SK-N-SH treated with all-trans-retinoic acid at 6 μM for 48 hours (cell line): ENCODE measurements around the gene ENO3.

Source experiments
- ATAC-seq: fragments of 200-7000 bp; cut with Tn5 transposase; 3 replicates; pipeline ENCODE4 v1.9.1; 2020; ENCODE audit warnings: mild to moderate bottlenecking, moderate library complexity
- ARNTL ChIP-seq: fragments of 450-650 bp; formaldehyde crosslinking; IDR thresholded peaks from 2 replicates; pipeline ENCODE4 v1.5.0; 2020; ENCODE audit warnings: low read depth, mild to moderate bottlenecking, moderate library complexity, borderline replicate concordance
- BACH2 ChIP-seq: fragments of 250-450 bp; sonication (Bioruptor Pico); IDR thresholded peaks from 2 replicates; pipeline ENCODE4 v1.9.0; 2021; ENCODE audit warnings: mild to moderate bottlenecking, borderline replicate concordance
- CREB5 ChIP-seq: fragments of 250-450 bp; sonication (Bioruptor Pico); IDR thresholded peaks from 2 replicates; pipeline ENCODE4 v1.5.1; 2020; ENCODE audit warnings: low read depth, mild to moderate bottlenecking, moderate library complexity
- CSDC2 ChIP-seq: fragments of 250-450 bp; sonication (Bioruptor Pico); IDR thresholded peaks from 2 replicates; pipeline ENCODE4 v1.5.0; 2020; ENCODE audit warnings: mild to moderate bottlenecking, moderate library complexity
- CSRNP3 ChIP-seq: fragments of 250-450 bp; sonication (Bioruptor Pico); IDR thresholded peaks from 2 replicates; pipeline ENCODE4 v1.5.1; 2021; ENCODE audit warnings: mild to moderate bottlenecking, moderate library complexity
- ESRRG ChIP-seq: fragments of 250-450 bp; sonication (Bioruptor Pico); IDR thresholded peaks from 2 replicates; pipeline ENCODE4 v1.6.1; 2021; ENCODE audit warnings: mild to moderate bottlenecking
- GLIS3 ChIP-seq: fragments of 250-450 bp; sonication (Bioruptor Pico); IDR thresholded peaks from 2 replicates; pipeline ENCODE4 v1.5.0; 2020; ENCODE audit warnings: mild to moderate bottlenecking, moderate library complexity
- ISL1 ChIP-seq: fragments of 250-450 bp; sonication (Bioruptor Pico); IDR thresholded peaks from 2 replicates; pipeline ENCODE4 v2.1.2; 2022; ENCODE audit warnings: mild to moderate bottlenecking, moderate library complexity
- PATZ1 ChIP-seq: fragments of 250-450 bp; sonication (Bioruptor Pico); IDR thresholded peaks from 2 replicates; pipeline ENCODE4 v1.8.0; 2020; ENCODE audit warnings: mild to moderate bottlenecking, moderate library complexity, borderline replicate concordance
- POU6F1 ChIP-seq: fragments of 250-450 bp; sonication (Bioruptor Pico); IDR thresholded peaks from 2 replicates; pipeline ENCODE4 v1.8.0; 2021; ENCODE audit warnings: low read depth, mild to moderate bottlenecking, moderate library complexity, borderline replicate concordance
- PPARA ChIP-seq: fragments of 250-450 bp; sonication (Bioruptor Pico); IDR thresholded peaks from 2 replicates; pipeline ENCODE4 v1.5.0; 2020; ENCODE audit warnings: mild to moderate bottlenecking, borderline replicate concordance
- RARB ChIP-seq: fragments of 250-450 bp; sonication (Bioruptor Pico); IDR thresholded peaks from 2 replicates; pipeline ENCODE4 v1.8.0; 2021; ENCODE audit warnings: mild to moderate bottlenecking, moderate library complexity
- TCF4 ChIP-seq: fragments of 250-450 bp; sonication (Bioruptor Pico); IDR thresholded peaks from 2 replicates; pipeline ENCODE4 v1.8.0; 2021; ENCODE audit warnings: mild to moderate bottlenecking, moderate library complexity, borderline replicate concordance
- TOX ChIP-seq: fragments of 250-450 bp; sonication (Bioruptor Pico); IDR thresholded peaks from 2 replicates; pipeline ENCODE4 v1.8.0; 2021; ENCODE audit warnings: mild to moderate bottlenecking, moderate library complexity, borderline replicate concordance
- ZC3H10 ChIP-seq: fragments of 250-450 bp; sonication (Bioruptor Pico); IDR thresholded peaks from 2 replicates; pipeline ENCODE4 v1.5.1; 2021; ENCODE audit warnings: mild to moderate bottlenecking, moderate library complexity
- ZFP3 ChIP-seq: fragments of 250-450 bp; sonication (Bioruptor Pico); IDR thresholded peaks from 2 replicates; pipeline ENCODE4 v1.5.0; 2020; ENCODE audit warnings: mild to moderate bottlenecking, moderate library complexity
- ZFP30 ChIP-seq: fragments of 450-650 bp; formaldehyde crosslinking; IDR thresholded peaks from 2 replicates; pipeline ENCODE4 v1.5.0; 2022; ENCODE audit warnings: mild to moderate bottlenecking, moderate library complexity
- ZNF565 ChIP-seq: fragments of 450-650 bp; formaldehyde crosslinking; conservative IDR thresholded peaks from 2 replicates; pipeline ENCODE4 v1.5.0; 2020; ENCODE audit warnings: low read depth, mild to moderate bottlenecking, moderate library complexity
- ZNF70 ChIP-seq: fragments of 450-650 bp; formaldehyde crosslinking; IDR thresholded peaks from 2 replicates; pipeline ENCODE4 v1.5.0; 2020; ENCODE audit warnings: mild to moderate bottlenecking, moderate library complexity
- ZNF8 ChIP-seq: fragments of 450-650 bp; formaldehyde crosslinking; IDR thresholded peaks from 2 replicates; pipeline ENCODE4 v1.5.0; 2020; ENCODE audit warnings: mild to moderate bottlenecking, moderate library complexity

ENO3 gene

GRCh38 chr17:4953451-4953961 is 2.6 kb downstream of the ENO3 start:
- no peak for ATAC-seq
- TF ChIP-seq ZNF8 (CRISPR knock-in tag) (no peak), ZNF565 (CRISPR knock-in tag) (no peak), TCF4 (CRISPR knock-in tag) (no peak), ZFP30 (CRISPR knock-in tag) (no peak), RARB (CRISPR knock-in tag) (no peak)

- no peak for TF ChIP-seq PATZ1 (CRISPR knock-in tag)
- TF ChIP-seq POU6F1 (CRISPR knock-in tag) = no peak
- no peak for TF ChIP-seq ZNF565 (CRISPR knock-in tag)
- TF ChIP-seq CREB5 (CRISPR knock-in tag) = no peak
- no peak for TF ChIP-seq CSRNP3 (CRISPR knock-in tag)
- no peak for TF ChIP-seq GLIS3 (CRISPR knock-in tag)
- TF ChIP-seq BACH2 (CRISPR knock-in tag) = no peak
- TF ChIP-seq ZNF70 (CRISPR knock-in tag) = no peak
- no peak for TF ChIP-seq ZFP3
- no peak for TF ChIP-seq ISL1
- no peak for TF ChIP-seq ZNF8 (CRISPR knock-in tag)
- TF ChIP-seq TOX = no peak
- TF ChIP-seq ZFP30 (CRISPR knock-in tag) = no peak
- no peak for TF ChIP-seq PPARA (CRISPR knock-in tag)
- no peak for TF ChIP-seq CSDC2 (CRISPR knock-in tag)
These were observed 4.2 kb downstream of the ENO3 start for GRCh38 chr17:4955091-4955490.

GRCh38 chr17:4956493-4957061 is 5.7 kb downstream of the ENO3 start:
- no peak for ATAC-seq
- TF ChIP-seq ZNF70 (CRISPR knock-in tag) = no peak
- no peak for TF ChIP-seq CSRNP3 (CRISPR knock-in tag)
- TF ChIP-seq ZC3H10 (CRISPR knock-in tag) = no peak
- no peak for TF ChIP-seq RARB (CRISPR knock-in tag)
- no peak for TF ChIP-seq PPARA (CRISPR knock-in tag)
- TF ChIP-seq GLIS3 (CRISPR knock-in tag) = no peak
- no peak for TF ChIP-seq CREB5 (CRISPR knock-in tag)
- no peak for TF ChIP-seq ZNF565 (CRISPR knock-in tag)
- no peak for TF ChIP-seq TOX
- no peak for TF ChIP-seq PATZ1 (CRISPR knock-in tag)
- TF ChIP-seq ZNF8 (CRISPR knock-in tag) = no peak
- no peak for TF ChIP-seq ZFP30 (CRISPR knock-in tag)
- TF ChIP-seq ARNTL (CRISPR knock-in tag) = no peak
- TF ChIP-seq TCF4 (CRISPR knock-in tag) = no peak
- TF ChIP-seq BACH2 (CRISPR knock-in tag) = no peak
- TF ChIP-seq POU6F1 (CRISPR knock-in tag) = no peak
- no peak for TF ChIP-seq ISL1
- no peak for TF ChIP-seq ESRRG
- no peak for TF ChIP-seq ZFP3

More at GRCh38 chr17:4955091-4955490, 4.2 kb downstream of the ENO3 start:
- ATAC-seq = no peak
